Articular chondrocyte of knee joint (primary cell): ENCODE measurements around the gene CRNKL1. TPM values are rescaled to one million over a fixed set of nuclear protein-coding genes. Genes with fewer than 3 reads are reported as not detected.

Experiments used
- total RNA-seq: library from RNA; depleted of rRNA; stranded (reverse); fragments of >200 nt; gene quantifications from 2 replicates; pipeline ENCODE4 v1.2.3, GENCODE V29; 2012

Gene CRNKL1
- total RNA-seq: 38.4 and 42.2 TPM in 2 replicates

DNA sequence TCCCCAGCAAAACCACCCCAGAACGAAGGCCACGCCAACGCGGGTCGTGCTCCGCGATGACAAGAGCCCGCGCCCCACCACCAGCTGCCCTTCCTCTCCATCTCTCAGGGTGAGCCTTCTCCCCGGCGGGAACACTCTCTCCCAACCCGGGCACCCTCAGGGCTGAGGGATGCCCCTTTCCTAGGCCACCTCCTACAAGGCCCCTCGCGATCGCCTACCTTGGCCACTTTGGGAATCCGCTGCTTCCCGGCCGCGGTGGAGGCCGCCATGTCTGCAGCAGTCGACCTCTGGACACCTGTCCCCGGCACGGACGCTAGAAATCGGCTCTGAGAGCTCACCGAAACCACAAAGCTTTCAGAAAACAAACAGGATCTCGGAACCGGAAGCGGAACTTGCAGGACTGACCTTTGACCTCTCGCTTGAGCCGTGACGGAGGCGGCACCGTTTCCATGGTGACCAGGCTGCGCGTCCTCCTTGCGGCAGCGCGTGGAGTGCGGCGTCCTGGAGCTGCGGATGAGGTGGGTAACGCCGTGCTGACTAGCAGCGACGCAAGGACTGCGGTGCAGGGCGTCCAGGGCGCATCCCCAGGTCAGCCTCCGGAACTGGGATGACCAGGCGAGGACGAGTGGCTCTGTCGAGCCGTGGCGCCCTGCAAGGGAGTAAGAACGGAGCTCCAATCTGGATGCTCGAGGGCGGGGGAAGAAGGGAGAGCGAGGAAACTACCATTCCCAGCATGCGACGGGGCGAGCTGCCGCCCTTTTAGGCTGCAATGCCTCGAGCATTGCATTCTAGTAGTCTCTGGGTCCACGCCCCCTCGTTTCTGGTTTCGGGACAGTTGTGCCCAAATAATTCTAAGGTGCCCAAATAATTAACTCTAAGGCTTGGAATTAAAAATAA, at the start of gene CRNKL1, which contains the start of gene CFAP61:
Gene CRNKL1 (minus strand): TSS at position 393 of the 897 bp plus-strand sequence. CDS start 124 bp downstream, at position 269.
Gene CFAP61 (plus strand): TSS at position 459 of the 897 bp plus-strand sequence. CDS start 4,122 bp downstream, outside the sequence.

DNA sequence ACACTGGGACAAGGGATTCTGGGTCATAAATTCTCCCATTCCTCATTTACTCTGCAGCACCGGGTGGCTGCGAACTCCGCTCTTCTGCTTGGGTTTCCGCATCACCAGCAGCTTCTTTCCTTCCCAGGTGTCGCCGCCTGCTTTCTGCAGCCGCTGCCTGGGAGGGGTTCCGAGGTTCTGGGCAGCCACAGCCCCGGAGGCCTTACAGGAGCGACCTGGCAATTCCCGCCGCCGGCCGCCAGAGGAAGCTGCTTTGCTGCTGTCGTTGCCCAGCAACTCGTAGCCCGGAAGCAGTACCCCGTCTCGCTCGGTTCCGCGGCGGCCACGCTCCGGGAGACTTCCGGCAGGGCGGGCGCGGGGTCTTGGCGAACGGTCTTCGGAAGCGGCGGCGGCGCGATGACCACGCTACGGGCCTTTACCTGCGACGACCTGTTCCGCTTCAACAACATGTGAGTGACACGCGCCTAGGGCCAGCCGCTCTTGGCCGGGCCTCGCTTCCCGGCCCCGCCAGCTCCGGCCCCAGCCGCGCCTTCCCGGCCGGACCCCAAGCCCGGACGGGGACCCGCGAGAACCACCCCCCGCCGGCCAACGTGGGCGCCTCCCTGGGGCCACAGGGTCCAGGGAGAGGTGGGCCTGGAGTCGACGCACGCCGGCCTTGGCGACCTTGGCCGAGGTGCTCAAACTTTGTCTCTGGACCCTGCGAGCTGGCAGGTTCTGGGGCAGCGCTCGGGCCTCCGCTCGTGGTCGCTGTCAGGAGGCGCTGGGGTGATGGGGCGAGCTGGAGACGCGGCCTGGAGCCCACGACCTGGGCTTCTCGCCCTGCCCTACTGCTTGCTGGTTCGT, 35.0 kb downstream of the CRNKL1 start, which contains the start of gene NAA20:
Gene NAA20 (plus strand): TSS at position 362 of the 843 bp plus-strand sequence. CDS start 35 bp downstream, at position 397.

Other genes with a start within 250 kb of the CRNKL1 start
- gene NAA20, start 35.1 kb downstream of the CRNKL1 start, total RNA-seq: 45.2 and 54.4 TPM in 2 replicates
- gene CFAP61, start 66 bp upstream of the CRNKL1 start, total RNA-seq: not detected in 2 replicates